DMS79 treated with DMSO at 0.1 percent for 48 hours (cell line): Measurements from ENCODE around the gene B4GALT5.

ENCODE experiments used
- DNase-seq: peaks from one replicate; lab custom pipeline; 2025; lab: John Stamatoyannopoulos, UW

The B4GALT5 gene

DNA sequence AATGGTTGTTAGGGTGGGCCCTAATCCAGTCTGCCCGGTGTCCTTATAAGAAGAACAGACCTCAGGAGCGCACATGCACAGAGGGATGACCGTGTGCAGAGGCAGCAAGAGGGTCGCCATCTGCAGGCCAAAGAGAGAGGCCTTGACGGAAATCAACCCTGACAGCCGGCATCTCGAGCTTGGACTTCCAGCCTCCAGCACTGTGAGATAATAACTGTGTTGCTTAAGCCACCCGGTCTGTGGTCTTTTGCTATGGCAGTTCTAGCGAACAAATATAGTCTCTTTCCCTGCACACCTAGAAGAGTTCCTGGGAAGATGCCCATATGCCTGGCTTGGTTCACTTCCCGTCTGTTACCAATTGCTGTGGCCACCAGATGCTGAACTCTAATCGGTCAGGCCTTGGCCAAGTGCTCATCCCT is 110.5 kb downstream of the B4GALT5 start:
- no peak for DNase-seq

DNA sequence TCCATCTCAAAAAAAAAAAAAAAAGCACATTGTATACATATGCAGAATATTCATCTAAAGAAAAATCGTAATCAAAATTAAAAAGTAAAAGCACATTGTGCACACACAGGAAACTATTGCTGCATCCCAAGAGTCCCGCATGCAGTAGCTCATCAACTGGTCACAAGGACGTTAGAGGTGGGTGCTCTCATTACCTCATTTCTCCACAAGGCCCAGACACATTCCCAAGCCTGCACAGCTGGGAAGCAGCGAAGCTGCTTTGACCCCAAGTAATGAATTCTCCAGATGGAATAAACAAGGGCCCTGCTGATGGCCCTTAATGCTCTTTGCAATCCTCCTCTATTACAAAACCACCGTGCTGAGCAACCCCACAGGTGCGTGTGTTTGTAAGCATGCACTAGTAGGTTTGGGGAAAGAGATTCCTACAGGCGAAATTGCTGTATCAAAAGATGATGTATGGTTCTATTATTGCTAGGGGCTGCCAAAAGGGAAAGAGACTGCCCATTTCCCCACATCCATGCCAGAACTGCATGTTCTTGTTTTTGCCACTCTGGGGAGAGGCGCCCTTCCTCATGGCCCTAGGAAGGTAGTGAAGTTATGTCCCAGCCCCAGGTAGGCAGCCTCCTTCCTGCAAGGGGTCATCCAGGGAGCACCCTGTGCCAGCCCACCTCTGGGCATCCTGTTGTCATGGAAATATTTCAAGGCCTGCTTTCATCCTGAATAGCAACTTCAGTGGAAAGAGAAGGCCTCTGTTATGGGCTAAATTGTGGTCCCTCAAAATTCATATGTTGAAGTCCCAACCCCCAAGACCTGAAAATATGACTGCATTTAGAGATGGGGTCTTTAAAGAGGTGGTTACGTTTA is 111.1 kb downstream of the B4GALT5 start:
- DNase-seq, result no peak

DNA sequence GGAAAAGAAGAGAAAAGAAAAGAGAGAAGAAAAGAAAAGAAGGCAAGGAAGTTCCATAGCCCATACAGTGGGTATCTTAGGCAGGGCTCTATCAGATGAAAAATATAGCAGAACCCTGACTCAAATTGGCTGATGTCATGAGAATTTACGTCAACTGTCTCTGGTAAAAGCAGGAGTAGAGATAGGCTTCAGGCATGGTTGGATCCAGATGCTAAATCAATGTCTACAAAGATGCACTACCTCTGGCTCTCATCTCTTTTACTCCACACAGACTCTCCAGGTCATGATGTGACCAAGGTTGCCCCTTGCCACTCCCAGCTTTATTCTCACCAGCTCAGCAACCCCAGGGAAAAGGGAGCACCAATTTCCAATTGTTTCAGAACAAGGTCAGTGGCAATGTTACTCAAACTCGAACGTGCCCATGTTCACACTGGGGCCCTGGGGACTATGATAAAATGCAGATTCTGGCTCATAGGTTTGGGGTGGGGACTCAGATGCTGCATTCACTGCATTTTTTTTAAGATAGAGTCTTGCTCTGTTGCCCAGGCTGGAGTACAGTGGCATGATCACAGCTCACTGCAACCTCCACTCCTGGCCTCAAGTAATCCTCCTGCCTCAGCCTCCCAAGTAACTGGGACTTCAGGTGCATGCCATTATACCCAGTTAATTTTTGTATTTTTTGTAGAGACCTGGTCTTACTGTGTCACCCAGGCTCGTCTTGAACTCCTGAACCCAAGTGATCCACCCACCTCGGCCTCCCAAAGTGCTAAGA is 112.3 kb downstream of the B4GALT5 start:
- no peak for DNase-seq

DNA sequence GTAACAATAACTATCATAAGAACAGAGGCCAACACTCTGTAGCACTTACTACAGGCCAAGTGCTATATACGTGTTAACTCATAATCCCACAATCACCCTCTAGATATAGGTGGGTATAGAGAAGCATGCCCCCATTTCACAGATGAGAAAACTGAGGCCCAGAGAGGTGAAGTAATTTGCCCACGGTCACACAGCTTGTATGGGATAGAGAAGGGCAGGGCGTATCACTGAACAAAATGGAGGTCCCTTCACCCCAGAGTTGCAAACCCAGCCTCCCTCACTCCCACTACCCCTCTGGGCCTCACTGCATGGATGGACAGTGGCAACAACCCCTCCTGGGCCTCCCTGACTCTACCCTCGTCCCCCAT is 113.9 kb downstream of the B4GALT5 start:
- DNase-seq, result no peak

DNA sequence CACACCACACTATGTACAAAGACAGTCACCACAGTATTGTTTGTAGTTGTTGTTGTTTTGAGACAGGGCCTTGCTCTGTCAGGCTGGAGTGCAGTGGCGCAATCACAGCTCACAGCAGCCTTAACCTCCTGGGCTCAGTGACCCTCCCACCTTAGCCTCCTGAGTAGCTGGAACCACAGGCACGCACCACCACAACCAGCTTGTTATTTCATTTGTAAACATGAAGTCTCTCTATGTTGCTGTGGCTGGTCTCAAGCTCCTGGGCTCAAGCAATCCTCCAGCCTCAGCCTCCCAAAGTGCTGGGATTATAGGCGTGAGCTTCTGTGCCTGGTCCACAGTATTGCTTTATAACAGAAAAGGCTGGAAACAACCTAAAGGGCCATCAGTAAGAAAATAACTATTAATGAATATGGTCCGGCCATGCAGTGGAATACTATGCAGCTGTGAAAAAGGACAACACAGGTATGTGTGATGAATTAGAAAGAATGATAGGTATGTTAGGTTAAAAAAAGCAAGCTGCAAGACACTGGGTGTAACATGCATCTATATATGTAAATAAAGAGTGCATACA is 115.8 kb downstream of the B4GALT5 start:
- no peak for DNase-seq

DNA sequence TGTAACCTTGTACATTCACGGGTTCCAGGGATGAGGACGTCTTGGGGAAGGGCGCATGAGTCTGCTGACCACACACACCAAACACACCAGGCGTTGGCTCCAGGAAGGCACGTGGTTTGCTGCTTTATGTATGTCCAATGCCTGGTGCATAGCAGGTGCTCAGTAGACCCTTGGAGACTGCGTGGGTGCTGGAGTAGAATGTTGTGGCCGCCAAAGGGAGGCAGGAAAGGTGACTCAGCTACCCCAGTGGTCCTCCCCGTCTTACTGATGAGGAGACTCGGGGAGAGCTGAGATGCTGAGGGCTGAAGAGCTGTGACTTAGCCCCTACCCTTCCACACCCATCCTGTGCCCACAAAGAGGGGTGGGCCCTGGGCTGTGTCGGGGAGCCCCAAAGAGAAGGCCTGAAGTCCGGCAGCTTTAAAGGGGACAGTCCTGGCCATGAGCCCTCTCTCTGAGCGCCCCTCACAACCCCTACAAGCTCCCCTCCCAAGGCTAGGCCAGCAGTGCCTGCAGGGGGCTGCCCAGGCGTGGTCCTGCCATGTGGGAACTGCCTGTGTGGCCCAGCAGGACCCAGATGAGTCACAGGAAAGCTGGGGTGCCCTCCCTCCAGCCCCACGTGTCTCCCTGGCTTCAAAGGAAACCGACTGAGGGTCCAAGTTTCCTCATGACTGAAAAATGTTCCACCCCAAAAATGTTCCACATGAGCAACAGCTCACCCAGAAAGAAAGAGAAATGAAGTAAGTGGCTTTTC is 117.7 kb downstream of the B4GALT5 start:
- DNase-seq, result no peak

DNA sequence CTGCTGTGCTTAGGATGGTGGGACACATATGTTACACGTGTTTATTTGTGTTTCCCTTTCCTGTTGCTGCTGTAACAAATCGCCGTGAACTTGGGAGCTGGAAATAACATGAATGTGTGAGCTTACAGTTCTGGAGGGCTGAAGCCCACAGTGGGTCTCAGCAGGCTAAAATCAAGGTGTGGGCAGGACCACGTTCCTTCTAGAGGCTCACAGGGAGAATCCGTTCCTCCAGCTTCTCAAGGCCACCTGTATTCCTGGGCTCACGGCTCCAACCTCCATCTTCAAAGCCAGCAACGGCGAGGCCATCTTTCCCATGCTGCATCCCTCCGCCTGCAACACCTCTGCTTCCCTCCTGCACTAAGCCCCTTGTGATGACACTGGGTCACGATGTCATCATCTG is 118.3 kb downstream of the B4GALT5 start:
- no peak for DNase-seq

DNA sequence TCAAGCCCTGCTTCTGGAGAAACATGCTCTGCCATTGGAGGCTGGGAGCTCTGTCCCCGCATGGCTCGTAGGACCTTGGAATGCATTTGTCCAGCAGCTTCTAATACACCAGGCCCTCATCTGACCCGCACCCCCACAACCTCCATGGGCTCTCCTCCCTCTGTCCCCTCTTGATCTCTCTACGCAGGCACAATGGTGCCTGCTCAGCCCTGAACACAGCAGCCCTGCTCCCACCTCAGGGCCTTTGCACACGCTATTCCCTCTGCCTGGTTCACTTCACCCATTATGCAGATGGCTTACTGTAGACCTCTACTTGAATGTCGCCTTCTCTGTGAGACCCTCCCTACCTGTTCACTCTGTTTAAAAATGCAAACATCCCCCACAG is 118.8 kb downstream of the B4GALT5 start:
- no peak for DNase-seq

DNA sequence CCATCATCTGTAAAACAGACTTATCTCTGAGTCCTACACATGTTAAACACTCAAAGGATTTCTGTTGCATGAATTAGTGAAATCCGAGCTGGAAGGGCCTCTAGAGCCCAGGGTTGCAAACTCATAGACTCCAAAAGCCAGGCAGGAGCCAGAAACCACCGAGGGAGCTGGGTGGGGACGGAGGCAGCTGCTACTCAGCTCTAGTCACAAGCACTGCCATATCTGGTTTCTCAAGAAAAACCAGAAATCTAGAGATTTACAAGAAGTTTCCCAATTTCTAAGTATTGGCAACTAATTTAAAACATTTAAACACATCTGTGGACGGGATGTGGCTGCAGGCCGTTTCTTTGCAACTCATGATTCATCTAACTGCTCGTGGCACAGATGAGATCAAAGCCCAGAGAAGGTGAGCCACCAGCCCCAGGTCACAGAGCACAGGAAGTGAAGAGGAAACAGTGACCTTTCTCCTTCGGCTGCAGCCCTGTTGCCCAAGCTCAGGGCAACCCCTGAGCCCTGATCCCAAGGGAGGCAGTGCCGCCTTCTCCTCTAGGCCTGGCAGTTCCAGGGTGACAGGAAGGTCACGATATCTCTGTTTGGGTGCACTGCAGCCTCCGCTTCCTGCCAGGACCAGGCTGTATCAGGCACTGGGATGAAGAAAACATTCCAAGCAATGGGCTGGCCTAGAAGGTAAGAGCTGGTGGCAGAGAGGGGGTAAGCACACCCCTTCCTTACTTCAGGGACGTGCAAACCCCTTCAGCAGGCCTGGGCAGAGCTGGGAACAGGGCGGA is 119.3 kb downstream of the B4GALT5 start:
- no peak for DNase-seq

DNA sequence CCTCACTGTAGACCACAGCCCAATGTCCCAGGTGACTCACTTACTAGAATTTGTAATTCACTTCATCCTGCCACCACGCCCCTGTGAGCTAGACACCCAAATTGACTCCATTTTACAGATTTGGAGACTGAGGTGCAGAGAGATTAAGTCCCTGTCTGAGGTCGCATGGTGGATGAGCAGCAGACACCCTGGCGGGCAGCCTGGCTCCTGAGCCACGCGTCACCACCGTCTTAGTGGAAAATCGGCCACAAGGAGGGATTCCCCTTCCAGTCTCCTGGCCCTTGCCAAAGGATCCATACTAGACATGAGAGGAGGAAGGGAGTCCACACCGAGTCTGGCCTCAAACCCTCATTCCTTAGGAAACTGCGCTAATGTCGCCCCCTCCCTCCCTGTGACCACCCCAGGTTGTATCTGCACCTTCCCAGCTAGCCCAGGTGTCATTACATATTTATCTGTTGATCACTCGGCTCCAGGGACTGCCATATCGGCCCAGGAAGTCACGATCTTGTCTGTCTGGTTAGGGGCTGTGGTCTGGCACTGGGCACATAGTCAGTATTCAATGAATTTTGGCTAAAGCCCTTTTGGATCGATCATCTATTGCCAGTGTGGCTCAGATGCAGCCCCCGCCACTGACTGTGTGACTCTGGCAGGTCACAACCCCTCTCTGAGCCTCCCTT is 120.1 kb downstream of the B4GALT5 start:
- no peak for DNase-seq

DNA sequence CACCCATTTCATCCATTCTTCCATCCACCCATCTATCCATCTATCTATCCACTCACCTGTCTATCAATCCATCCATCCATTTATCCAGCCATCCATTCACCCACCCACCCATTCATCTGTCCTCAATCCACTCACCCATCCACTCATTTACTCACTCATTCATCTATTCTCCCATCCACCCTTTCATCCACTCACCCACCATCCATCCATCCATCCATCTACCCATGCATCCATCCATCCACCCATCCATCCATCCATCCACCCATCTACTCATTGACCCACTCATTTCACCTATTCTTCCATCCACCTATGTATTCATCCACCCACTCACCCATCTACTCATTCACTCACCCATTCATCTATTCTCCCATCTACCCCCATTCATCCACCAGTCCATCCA is 121.6 kb downstream of the B4GALT5 start:
- no peak for DNase-seq

DNA sequence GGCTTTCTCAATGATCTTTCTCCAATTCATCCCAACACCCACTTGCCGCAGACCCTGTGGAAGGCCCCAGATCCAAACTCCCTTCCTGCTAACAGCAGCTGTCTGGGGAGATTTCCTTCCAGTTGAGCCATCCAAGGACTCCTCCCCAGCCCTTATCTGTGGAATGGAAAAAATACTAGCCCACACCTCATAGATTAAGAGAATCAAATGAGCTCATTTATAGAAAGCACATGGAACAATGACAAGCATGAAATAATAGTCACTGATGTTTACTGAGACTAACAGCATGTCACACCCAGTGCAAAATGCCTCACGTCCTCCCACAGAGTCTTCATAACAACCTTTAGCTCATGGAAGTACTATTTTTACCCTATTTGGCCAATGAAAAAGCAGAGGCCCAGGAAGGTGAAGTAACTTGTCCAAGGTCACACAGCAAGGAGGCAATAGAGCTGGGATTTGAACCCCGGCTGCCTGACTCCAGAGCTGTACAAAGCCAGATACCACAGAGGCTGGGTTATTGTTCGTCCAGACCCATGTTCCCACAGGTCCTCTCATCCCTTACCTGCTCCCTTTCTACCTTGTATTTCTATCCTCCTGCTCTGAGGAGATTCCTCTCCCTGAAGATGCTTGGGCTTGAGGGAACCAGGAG is 122.3 kb downstream of the B4GALT5 start:
- no peak for DNase-seq

DNA sequence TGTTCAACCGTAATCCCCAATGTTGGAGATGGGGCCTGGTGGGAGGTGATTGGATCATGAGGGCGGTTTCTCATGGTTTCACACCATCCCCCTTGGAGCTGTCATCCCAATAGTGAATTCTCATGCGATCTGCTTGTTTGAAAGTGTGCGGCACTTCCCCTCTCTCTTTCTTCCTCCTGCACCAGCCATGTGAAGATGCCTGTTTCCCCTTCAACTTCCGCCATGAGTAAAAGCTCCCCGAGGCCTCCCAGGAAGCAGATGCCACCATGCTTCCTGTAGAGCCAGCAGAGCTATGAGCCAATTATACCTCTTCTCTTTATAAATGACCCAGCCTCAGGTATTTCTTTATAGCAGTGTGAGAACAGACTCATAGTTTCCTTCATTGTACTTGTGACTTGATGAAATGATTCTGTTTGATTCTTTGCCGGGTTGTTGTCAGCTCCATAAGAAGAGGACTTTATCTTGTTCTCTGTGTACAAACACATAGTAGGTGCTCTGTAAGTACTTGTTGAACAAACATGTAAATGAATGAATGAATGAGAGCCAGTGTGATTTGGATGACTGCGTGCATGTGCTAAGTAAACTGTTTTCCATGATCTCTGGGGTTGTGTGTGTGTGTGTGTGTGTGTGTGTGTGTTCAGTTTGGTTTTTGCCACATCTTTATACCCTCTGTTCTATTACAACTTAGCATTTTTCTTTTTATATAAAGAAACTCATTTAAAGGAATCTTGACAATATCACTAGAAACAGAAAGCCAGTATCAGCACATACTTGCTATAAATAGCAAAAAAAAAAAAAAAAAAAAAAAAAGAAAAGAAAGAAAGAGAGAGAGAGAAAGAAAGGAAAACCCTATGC is 123.3 kb downstream of the B4GALT5 start:
- no peak for DNase-seq

DNA sequence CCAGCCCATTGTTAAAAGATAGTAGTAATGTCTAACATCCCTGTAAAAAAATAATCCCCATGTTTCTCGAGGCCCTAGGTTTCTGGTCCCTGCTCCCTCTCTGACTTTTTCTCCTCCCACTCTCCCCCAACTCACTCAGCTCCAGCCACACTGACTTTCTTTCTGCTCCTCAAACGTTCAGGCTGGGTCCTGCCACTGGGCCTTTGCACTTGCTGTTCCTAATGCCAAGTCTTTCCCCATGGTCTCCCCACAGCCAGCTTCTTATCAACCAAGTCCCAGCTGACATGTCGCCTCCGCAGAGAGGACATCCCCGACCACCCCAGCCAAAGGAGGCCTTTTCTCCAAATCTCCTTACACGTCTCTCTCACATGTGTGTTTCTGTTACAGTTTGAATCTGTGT is 123.9 kb downstream of the B4GALT5 start:
- DNase-seq, result no peak

DNA sequence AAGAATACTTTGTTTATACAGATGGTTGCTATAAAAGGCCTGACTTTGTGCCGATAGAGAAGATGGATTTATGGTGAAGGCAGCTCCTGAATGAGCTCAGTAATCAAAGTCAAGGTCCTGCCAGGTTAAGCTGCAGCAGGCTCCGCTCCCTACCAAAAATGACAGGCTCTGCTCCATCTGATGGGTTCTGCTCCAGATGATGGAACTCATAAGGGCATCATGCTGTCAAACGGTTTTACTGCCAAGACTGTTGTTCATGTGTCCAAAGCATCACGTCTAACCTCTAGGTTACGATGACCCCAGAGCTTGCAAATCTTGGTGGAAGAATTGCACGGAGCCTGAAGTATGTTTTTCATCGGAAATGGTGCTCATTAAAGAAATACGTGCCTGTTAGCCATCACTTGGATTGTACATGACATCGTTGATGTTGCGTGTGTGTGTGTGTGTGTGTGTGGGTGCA is 126.5 kb downstream of the B4GALT5 start:
- no peak for DNase-seq

DNA sequence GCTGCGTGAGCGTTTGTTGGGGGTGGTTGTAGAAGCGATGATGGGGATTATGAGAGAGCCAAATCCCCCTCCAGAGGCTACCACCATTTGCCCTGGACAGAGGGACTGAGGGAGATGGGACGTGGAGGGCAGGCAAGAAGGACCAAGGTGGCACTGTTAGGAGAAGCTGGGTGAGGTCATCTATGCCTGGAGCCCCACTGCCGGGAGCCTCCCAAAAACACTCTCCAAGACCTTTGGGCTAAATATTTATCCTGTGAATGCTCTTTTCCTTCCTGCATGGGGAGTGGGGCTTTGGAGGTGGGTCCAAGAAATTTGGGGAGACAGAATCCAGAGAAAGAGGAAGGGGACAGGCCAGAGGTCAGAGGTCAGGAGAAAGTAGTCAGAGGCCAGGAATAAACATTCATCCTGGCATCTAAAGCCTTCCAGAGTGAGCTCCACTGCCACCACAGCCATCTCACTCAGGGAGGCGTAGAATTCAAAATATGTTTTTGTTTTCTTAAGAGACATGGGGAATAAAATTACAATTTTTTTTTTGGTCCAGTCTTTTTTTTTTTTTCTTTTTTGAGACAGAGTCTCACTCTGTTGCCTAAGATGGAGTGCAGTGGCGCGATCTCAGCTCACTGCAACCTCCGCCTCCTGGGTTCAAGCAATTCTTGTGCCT is 128.0 kb downstream of the B4GALT5 start:
- DNase-seq, result no peak

DNA sequence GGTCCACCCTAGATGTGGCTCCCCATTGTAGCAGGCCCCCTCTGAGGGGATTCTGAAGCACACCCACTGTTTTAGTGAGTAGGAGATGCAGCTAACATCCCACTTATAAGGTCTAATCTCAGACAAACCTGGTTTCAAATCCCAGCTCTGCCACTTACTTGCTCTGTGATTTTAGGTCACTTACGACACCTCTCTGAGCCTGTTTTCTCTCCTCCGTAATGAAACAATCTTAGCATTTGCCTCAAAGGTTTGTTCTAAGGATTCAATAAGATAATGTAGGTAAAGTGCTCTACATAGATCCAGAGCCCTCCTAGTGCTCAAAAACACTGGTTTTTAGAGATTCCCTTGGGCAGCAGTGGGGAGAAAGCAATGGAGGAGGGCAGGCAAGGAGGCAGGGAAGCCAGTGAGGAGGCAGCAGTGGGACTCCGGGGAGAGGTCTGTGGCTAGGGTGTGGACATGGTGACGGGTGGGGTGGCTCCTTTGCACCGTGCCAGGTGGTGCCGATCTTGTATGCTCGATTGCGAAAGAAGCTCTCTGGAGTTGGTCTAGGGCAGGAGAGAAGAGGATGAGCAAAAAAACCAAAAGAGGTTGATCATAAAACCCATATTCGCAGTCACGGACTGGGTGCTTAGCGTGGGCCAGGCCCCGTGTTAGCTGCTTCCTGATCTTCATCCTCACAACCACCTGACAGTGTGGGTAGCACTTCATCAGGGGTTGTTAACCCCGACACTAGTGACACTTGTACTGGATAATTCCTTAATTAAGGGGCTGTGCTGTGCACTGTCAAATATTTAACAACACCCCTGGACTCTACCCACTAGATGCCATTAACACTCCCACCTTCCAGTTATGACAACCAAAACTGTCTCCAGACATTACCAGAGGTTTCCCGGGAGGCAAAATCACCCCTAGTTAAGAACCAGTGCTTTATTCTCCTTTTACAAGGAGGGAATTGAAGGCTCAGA is 129.0 kb downstream of the B4GALT5 start:
- no peak for DNase-seq
